HepG2 (cell line): ENCODE data around the gene TSPAN8.

Experiments
- EP300 ChIP-seq, 3 experiments: sonication (generic) in 1 of 3; formaldehyde crosslinking in 1 of 3; IDR thresholded peaks; 2 replicates each; pipeline versions ENCODE4 v1.5.1 to v1.6.1; 2011 to 2020; ENCODE audit warnings: low read depth in 2 of 3, low read length in 2 of 3, borderline replicate concordance in 1 of 3, improper control_type of control experiment in 1 of 3, mild to moderate bottlenecking in 1 of 3, missing genetic modification reagents in 1 of 3, moderate library complexity in 1 of 3
- HOXA9 ChIP-seq: sonication (generic); formaldehyde crosslinking; IDR thresholded peaks from 2 replicates; pipeline ENCODE4 v1.8.1; 2022; ENCODE audit warnings: missing genetic modification reagents, mild to moderate bottlenecking, moderate library complexity, borderline replicate concordance
- NFYB ChIP-seq: sonication (generic); formaldehyde crosslinking; IDR thresholded peaks from 2 replicates; pipeline ENCODE4 v1.4.0; 2020; ENCODE audit warnings: missing genetic modification reagents
- STAT5B ChIP-seq: sonication (generic); formaldehyde crosslinking; IDR thresholded peaks from 2 replicates; pipeline ENCODE4 v1.4.0; 2020; ENCODE audit warnings: missing genetic modification reagents
- ZNF605 ChIP-seq: sonication (generic); formaldehyde crosslinking; IDR thresholded peaks from 2 replicates; pipeline ENCODE4 v1.8.0; 2022; ENCODE audit warnings: mild to moderate bottlenecking, missing genetic modification reagents

DNA sequence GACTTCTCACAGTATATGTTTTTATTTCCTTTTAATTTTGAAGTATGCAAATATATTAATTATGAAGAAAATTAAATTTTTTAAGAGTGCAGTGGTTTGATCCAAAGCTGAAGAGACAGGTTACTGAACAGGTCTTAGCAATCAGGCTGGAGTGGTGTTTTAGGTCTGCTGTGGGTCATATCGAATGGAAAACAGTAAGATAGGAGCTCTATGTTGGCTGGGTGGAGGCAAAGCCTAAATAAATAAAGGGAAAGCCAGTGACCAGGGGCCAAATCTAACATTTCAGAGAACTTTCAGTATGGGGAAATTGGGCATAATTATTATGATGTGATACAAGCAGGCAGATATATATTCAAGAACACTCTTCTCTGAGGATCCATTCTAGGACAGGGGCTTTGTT, 12.7 kb upstream of the TSPAN8 start:
- no peak for TF ChIP-seq STAT5B (CRISPR knock-in tag)
- no peak for TF ChIP-seq NFYB (CRISPR knock-in tag)
- no peak for TF ChIP-seq HOXA9
- no peak for TF ChIP-seq EP300 (IDR thresholded peaks at IDR 0.05; ENCODE audit: low read depth in 2 of 2, low read length in 2 of 2)
- TF ChIP-seq EP300 (CRISPR knock-in tag; IDR thresholded peaks at IDR 0.05; ENCODE audit: borderline replicate concordance): no peak
- TF ChIP-seq ZNF605: no peak
